Neural cell (in vitro differentiated cells): ENCODE measurements around the gene VPS8. TPM values are rescaled to one million over a fixed set of nuclear protein-coding genes. Genes with fewer than 3 reads are reported as not detected.
A peak's percentile ranks its signal among the peaks of the same experiment; 100 is the strongest.

ENCODE experiments used
- H2AFZ ChIP-seq: fragments of 200-600, 300-800 bp; sonication (generic), shearing (Covaris generic); 2 replicates; pipeline ENCODE4 v1.6.0; 2014; ENCODE audit warnings: low read depth, mild to moderate bottlenecking, antibody characterized with exemption, low read length, moderate library complexity
- H3F3A ChIP-seq: fragments of 200-600 bp; shearing (Covaris generic); 2 replicates; pipeline ENCODE4 v1.6.1; 2016; ENCODE audit warnings: mild to moderate bottlenecking, moderate library complexity, mixed read lengths, antibody characterized with exemption, low read length; ENCODE audit not compliant: insufficient read depth, poor library complexity, severe bottlenecking
- H3K27ac ChIP-seq: fragments of 200-600, 300-800 bp; sonication (generic), shearing (Covaris generic); 2 replicates; pipeline ENCODE4 v1.5.1; 2014; ENCODE audit warnings: mild to moderate bottlenecking, low read length, moderate library complexity
- H3K27me3 ChIP-seq: fragments of 300-800, 200-600 bp; sonication (generic), shearing (Covaris generic); 2 replicates; pipeline ENCODE4 v1.6.0; 2014; ENCODE audit warnings: mild to moderate bottlenecking, low read depth, low read length, moderate library complexity; ENCODE audit not compliant: insufficient read depth
- H3K36me3 ChIP-seq: fragments of 300-800, 200-600 bp; sonication (generic), shearing (Covaris generic); 2 replicates; pipeline ENCODE4 v1.5.1; 2014; ENCODE audit warnings: mild to moderate bottlenecking, antibody characterized with exemption, low read length, moderate library complexity; ENCODE audit not compliant: insufficient read depth
- H3K4me2 ChIP-seq: fragments of 300-800, 200-600 bp; sonication (generic), shearing (Covaris generic); 2 replicates; pipeline ENCODE4 v1.6.0; 2014; ENCODE audit warnings: mild to moderate bottlenecking, low read length
- H3K4me3 ChIP-seq: fragments of 300-800, 200-600 bp; sonication (generic), shearing (Covaris generic); 2 replicates; pipeline ENCODE4 v1.5.1; 2014; ENCODE audit warnings: mild to moderate bottlenecking, low read length, moderate library complexity
- H3K79me2 ChIP-seq: fragments of 200-600 bp; shearing (Covaris generic); replicated peaks from 2 replicates; pipeline ENCODE4 v1.6.0; 2014; ENCODE audit warnings: mild to moderate bottlenecking, low read length, moderate library complexity; ENCODE audit not compliant: insufficient read depth
- H3K9ac ChIP-seq: fragments of 300-800, 200-600 bp; sonication (generic), shearing (Covaris generic); 2 replicates; pipeline ENCODE4 v1.6.1; 2016; ENCODE audit warnings: mild to moderate bottlenecking, low read length, mixed read lengths
- H3K9me2 ChIP-seq: fragments of 200-600 bp; shearing (Covaris generic); 2 replicates; pipeline ENCODE4 v1.6.1; 2016; ENCODE audit warnings: mild to moderate bottlenecking, low read length, mixed read lengths; ENCODE audit not compliant: insufficient read depth
- H3K9me3 ChIP-seq: fragments of 200-600, 300-800 bp; sonication (generic), shearing (Covaris generic); 2 replicates; pipeline ENCODE4 v1.6.1; 2016; ENCODE audit warnings: mild to moderate bottlenecking, mixed run types, low read length, moderate library complexity, mixed read lengths
- H4K20me1 ChIP-seq: fragments of 200-600 bp; shearing (Covaris generic); 2 replicates; pipeline ENCODE4 v1.6.1; 2016; ENCODE audit warnings: mild to moderate bottlenecking, mixed run types; ENCODE audit not compliant: insufficient read depth
- EP300 ChIP-seq: fragments of 450-650 bp; conservative IDR thresholded peaks from 2 replicates; pipeline ENCODE4 v1.6.1; 2014; ENCODE audit warnings: antibody characterized with exemption, mild to moderate bottlenecking, moderate library complexity; ENCODE audit not compliant: poor library complexity, severe bottlenecking
- EZH2 ChIP-seq: fragments of 200-600, 300-800 bp; shearing (Covaris generic), sonication (generic); IDR thresholded peaks from 2 replicates; pipeline ENCODE4 v1.6.1; 2014; ENCODE audit warnings: antibody characterized with exemption, low read length, borderline replicate concordance, mild to moderate bottlenecking; ENCODE audit not compliant: insufficient read depth, poor library complexity, severe bottlenecking
- MXI1 ChIP-seq: fragments of 450-650 bp; conservative IDR thresholded peaks from 2 replicates; pipeline ENCODE4 v1.6.1; 2014; ENCODE audit warnings: antibody characterized with exemption, mild to moderate bottlenecking; ENCODE audit not compliant: poor library complexity, severe bottlenecking
- POLR2AphosphoS5 ChIP-seq: IDR thresholded peaks from 2 replicates; pipeline ENCODE4 v1.6.1; 2012
- RAD21 ChIP-seq: fragments of 450-650 bp; conservative IDR thresholded peaks from 2 replicates; pipeline ENCODE4 v1.6.1; 2014; ENCODE audit warnings: antibody characterized with exemption, mild to moderate bottlenecking, moderate library complexity
- SMC3 ChIP-seq: fragments of 450-650 bp; conservative IDR thresholded peaks from 2 replicates; pipeline ENCODE4 v1.6.1; 2014; ENCODE audit warnings: antibody characterized with exemption, mild to moderate bottlenecking, moderate library complexity; ENCODE audit not compliant: poor library complexity
- TAF1 ChIP-seq: IDR thresholded peaks from 2 replicates; pipeline ENCODE4 v1.6.1; 2012; ENCODE audit warnings: low read depth
- polyA plus RNA-seq: library from polyadenylated mRNA; depleted of rRNA; stranded (reverse); fragments of >200 nt; gene quantifications from 2 replicates; pipeline ENCODE4 v1.2.3, GENCODE V29; 2014
- TF ChIP-seq, protein P1 (sequence below): IDR thresholded peaks from 2 replicates; pipeline ENCODE4 v1.6.1; 2012; ENCODE audit warnings: borderline replicate concordance
- TF ChIP-seq, protein P2 (sequence below): fragments of 450-650 bp; IDR thresholded peaks from 2 replicates; pipeline ENCODE4 v1.5.1; 2014; ENCODE audit warnings: antibody characterized with exemption, mild to moderate bottlenecking, moderate library complexity; ENCODE audit not compliant: poor library complexity, severe bottlenecking

The VPS8 gene
- polyA plus RNA-seq, 1 donor from 2014 or later = 146 TPM

DNA sequence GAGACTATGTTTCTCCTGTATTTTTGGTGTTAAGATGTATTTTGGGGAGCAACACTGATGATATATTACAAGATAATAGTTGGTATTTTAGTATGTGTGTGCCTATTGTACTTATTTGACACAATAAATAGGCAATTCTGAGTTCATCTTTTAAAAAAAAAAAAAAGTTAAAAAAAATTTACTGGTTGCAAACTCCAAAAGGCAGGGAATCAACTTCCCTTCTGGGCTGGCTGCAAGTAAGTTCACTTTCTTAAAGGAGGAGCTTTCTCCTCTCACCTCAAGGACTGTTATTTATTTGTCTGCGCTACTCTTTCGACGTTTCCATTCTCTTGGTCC, 335 bp upstream of the VPS8 start:
- Histone ChIP-seq H3K36me3 (no peaks in the 10 kb centered on the region), H3K27ac (no peak overlapping the region), H3K4me3 (peak overlapping the region; percentile 86), H3K27me3 (no peaks in the 10 kb centered on the region), H3K9me3 (no peaks in the 10 kb centered on the region), H3K9ac (no peak overlapping the region), H3K4me2 (no peak overlapping the region), H3F3A (no peaks in the 10 kb centered on the region), H4K20me1 (no peaks in the 10 kb centered on the region), H3K79me2 (peaks cover 20% of the 10 kb centered on the region), H2AFZ (no peak overlapping the region), H3K9me2 (no peaks in the 10 kb centered on the region)
- TF ChIP-seq MXI1 = no peak
- TF ChIP-seq TAF1 = no peak
- TF ChIP-seq EZH2 = no peak
- TF ChIP-seq, protein P1, sequence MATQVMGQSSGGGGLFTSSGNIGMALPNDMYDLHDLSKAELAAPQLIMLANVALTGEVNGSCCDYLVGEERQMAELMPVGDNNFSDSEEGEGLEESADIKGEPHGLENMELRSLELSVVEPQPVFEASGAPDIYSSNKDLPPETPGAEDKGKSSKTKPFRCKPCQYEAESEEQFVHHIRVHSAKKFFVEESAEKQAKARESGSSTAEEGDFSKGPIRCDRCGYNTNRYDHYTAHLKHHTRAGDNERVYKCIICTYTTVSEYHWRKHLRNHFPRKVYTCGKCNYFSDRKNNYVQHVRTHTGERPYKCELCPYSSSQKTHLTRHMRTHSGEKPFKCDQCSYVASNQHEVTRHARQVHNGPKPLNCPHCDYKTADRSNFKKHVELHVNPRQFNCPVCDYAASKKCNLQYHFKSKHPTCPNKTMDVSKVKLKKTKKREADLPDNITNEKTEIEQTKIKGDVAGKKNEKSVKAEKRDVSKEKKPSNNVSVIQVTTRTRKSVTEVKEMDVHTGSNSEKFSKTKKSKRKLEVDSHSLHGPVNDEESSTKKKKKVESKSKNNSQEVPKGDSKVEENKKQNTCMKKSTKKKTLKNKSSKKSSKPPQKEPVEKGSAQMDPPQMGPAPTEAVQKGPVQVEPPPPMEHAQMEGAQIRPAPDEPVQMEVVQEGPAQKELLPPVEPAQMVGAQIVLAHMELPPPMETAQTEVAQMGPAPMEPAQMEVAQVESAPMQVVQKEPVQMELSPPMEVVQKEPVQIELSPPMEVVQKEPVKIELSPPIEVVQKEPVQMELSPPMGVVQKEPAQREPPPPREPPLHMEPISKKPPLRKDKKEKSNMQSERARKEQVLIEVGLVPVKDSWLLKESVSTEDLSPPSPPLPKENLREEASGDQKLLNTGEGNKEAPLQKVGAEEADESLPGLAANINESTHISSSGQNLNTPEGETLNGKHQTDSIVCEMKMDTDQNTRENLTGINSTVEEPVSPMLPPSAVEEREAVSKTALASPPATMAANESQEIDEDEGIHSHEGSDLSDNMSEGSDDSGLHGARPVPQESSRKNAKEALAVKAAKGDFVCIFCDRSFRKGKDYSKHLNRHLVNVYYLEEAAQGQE = no peak
- TF ChIP-seq, protein P2, sequence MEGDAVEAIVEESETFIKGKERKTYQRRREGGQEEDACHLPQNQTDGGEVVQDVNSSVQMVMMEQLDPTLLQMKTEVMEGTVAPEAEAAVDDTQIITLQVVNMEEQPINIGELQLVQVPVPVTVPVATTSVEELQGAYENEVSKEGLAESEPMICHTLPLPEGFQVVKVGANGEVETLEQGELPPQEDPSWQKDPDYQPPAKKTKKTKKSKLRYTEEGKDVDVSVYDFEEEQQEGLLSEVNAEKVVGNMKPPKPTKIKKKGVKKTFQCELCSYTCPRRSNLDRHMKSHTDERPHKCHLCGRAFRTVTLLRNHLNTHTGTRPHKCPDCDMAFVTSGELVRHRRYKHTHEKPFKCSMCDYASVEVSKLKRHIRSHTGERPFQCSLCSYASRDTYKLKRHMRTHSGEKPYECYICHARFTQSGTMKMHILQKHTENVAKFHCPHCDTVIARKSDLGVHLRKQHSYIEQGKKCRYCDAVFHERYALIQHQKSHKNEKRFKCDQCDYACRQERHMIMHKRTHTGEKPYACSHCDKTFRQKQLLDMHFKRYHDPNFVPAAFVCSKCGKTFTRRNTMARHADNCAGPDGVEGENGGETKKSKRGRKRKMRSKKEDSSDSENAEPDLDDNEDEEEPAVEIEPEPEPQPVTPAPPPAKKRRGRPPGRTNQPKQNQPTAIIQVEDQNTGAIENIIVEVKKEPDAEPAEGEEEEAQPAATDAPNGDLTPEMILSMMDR = no peak
- TF ChIP-seq EP300 = no peak
- no peak for TF ChIP-seq POLR2AphosphoS5
- TF ChIP-seq SMC3 = no peak
- no peak for TF ChIP-seq RAD21

DNA sequence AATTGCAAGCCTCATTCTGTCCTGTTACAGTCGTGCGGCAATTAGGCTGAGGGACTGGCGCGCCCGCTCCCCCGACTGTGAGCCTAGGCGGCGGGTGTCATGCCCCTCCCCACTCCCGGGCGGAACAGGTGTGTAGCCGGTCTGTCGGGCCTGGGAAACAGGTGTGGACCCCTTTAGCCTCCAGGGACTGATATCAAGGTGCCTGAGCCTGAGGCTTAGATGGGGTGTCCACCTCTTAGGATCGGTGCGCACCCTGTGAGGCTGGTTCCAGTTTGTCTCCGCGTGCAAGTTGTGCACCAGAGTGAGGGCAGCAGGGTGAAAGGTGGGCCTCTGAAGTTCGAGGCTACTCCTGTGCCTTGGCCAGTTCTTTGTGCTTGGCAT, 686 bp downstream of the VPS8 start:
- Histone ChIP-seq H3K27ac (no peak overlapping the region), H3K9me2 (no peaks in the 10 kb centered on the region), H3K9ac (peak overlapping the region; percentile 81), H3K9me3 (no peaks in the 10 kb centered on the region), H4K20me1 (no peaks in the 10 kb centered on the region), H3K4me2 (peak overlapping the region; percentile 75), H3K27me3 (no peaks in the 10 kb centered on the region), H2AFZ (peak overlapping the region; percentile 92), H3K36me3 (no peaks in the 10 kb centered on the region), H3K79me2 (peaks cover 20% of the 10 kb centered on the region), H3K4me3 (peak overlapping the region; percentile 86), H3F3A (no peaks in the 10 kb centered on the region)
- peak; percentile 15 for TF ChIP-seq TAF1
- TF ChIP-seq RAD21 = no peak

DNA sequence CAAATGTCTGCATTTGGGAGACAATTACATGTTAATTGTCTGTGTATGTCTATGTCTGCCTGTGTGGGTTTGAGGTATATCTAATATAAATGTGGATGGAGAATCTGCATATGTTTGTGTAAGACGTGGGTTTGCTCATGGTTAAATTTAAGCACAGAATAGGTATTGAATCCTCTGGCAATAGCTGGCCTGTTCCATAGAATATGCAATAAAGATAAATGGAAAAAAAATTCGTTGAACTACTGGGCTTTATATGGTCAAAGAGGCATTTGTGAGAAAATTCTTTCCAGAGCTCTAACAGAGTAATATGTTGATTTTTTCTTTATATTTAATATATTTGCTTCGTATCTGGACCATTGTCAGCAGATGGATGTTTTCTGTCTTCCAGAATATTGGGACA, 1.4 kb downstream of the VPS8 start:
- peak overlapping the region; percentile 86 for H3K4me3 ChIP-seq
- no peak overlapping the region for H2AFZ ChIP-seq
- no peaks in the 10 kb centered on the region for H3K9me3 ChIP-seq
- no peaks in the 10 kb centered on the region for H3K36me3 ChIP-seq
- H3K79me2 ChIP-seq = peaks cover 20% of the 10 kb centered on the region
- H3K4me2 ChIP-seq = peak overlapping the region; percentile 75
- no peaks in the 10 kb centered on the region for H3K9me2 ChIP-seq
- no peaks in the 10 kb centered on the region for H3F3A ChIP-seq
- no peaks in the 10 kb centered on the region for H4K20me1 ChIP-seq
- no peak overlapping the region for H3K27ac ChIP-seq
- H3K9ac ChIP-seq = no peak overlapping the region
- no peaks in the 10 kb centered on the region for H3K27me3 ChIP-seq
- no peak for TF ChIP-seq RAD21
- no peak for TF ChIP-seq TAF1
- no peak for TF ChIP-seq SMC3
- TF ChIP-seq POLR2AphosphoS5 = no peak
- TF ChIP-seq EZH2 = no peak
- no peak for TF ChIP-seq MXI1
- TF ChIP-seq EP300 = no peak
- TF ChIP-seq, protein P1 = no peak
- TF ChIP-seq, protein P2 = no peak
